HEK293 (cell line): ENCODE data around the gene SNORC.

Experiments
- CTCF ChIA-PET: fragments of 350-600 bp; formaldehyde crosslinking; extraction: SDS; loops from one replicate; lab custom pipeline; 2021; ENCODE audit warnings: antibody characterized with exemption; lab: Yijun Ruan, JAX
- POLR2A ChIA-PET: fragments of 300-600 bp; formaldehyde crosslinking; extraction: SDS; loops from one replicate; lab custom pipeline; 2020; ENCODE audit warnings: antibody characterized with exemption, inconsistent platforms; lab: Yijun Ruan, JAX
- H3K27ac ChIP-seq: fragments of 200-500 bp; sonication (Bioruptor generic); 2 replicates; pipeline ENCODE4 v1.5.1; 2014; ENCODE audit warnings: low read depth, low read length, control low read depth, inconsistent platforms; ENCODE audit errors: extremely low read depth
- H3K36me3 ChIP-seq, 2 experiments: fragments of 200-500 bp in 1 of 2; sonication (Bioruptor generic) in 1 of 2; 1 replicate in 1 of 2; 2 replicates in 1 of 2; pipeline ENCODE4 v1.5.1; 2014 to 2017; ENCODE audit warnings: inconsistent platforms in 2 of 2, low read length in 2 of 2; ENCODE audit not compliant: control insufficient read depth in 2 of 2, insufficient read depth in 1 of 2
- H3K4me1 ChIP-seq: fragments of 200-500 bp; sonication (Bioruptor generic); 2 replicates; pipeline ENCODE4 v1.5.1; 2014; ENCODE audit warnings: mild to moderate bottlenecking, low read length, inconsistent platforms; ENCODE audit not compliant: control insufficient read depth, insufficient read depth
- H3K4me3 ChIP-seq: 2 replicates; pipeline ENCODE4 v1.5.1; 2011; ENCODE audit warnings: low read depth, mild to moderate bottlenecking, control low read depth, low read length, moderate library complexity
- H3K9me3 ChIP-seq: fragments of 200-500 bp; sonication (Bioruptor generic); 2 replicates; pipeline ENCODE4 v1.5.1; 2014; ENCODE audit warnings: low read depth, low read length, inconsistent platforms; ENCODE audit not compliant: control insufficient read depth, insufficient read depth
- ZBTB48 ChIP-seq: fragments of 450-650 bp; formaldehyde crosslinking; IDR thresholded peaks from 2 replicates; pipeline ENCODE4 v1.5.1; 2016; ENCODE audit warnings: missing biosample characterization, missing genetic modification characterization
- ZNF514 ChIP-seq: fragments of 450-650 bp; formaldehyde crosslinking; IDR thresholded peaks from 2 replicates; pipeline ENCODE4 v1.5.1; 2016; ENCODE audit warnings: missing biosample characterization, missing genetic modification characterization
- ZNF560 ChIP-seq: fragments of 450-650 bp; formaldehyde crosslinking; IDR thresholded peaks from 2 replicates; pipeline ENCODE4 v1.5.1; 2017; ENCODE audit warnings: missing biosample characterization, missing genetic modification characterization, borderline replicate concordance
- TF ChIP-seq, protein P1 (sequence below): fragments of 450-650 bp; formaldehyde crosslinking; conservative IDR thresholded peaks from 2 replicates; pipeline ENCODE4 v1.5.1; 2016; ENCODE audit warnings: low read depth, missing biosample characterization, missing genetic modification characterization
- TF ChIP-seq, protein P2 (sequence below): fragments of 450-650 bp; formaldehyde crosslinking; IDR thresholded peaks from 2 replicates; pipeline ENCODE4 v1.5.1; 2016; ENCODE audit warnings: missing biosample characterization, missing genetic modification characterization
- TF ChIP-seq, protein P3 (sequence below): fragments of 450-650 bp; formaldehyde crosslinking; IDR thresholded peaks from 2 replicates; pipeline ENCODE4 v1.5.1; 2016; ENCODE audit warnings: missing biosample characterization, missing genetic modification characterization, low read depth
- TF ChIP-seq, protein P4 (sequence below): fragments of 450-650 bp; formaldehyde crosslinking; IDR thresholded peaks from 2 replicates; pipeline ENCODE4 v1.5.1; 2017; ENCODE audit warnings: missing biosample characterization, missing genetic modification characterization
- TF ChIP-seq, protein P5 (sequence below): fragments of 450-650 bp; formaldehyde crosslinking; IDR thresholded peaks from 2 replicates; pipeline ENCODE4 v1.5.1; 2016; ENCODE audit warnings: missing biosample characterization, missing genetic modification characterization
- TF ChIP-seq, protein P6 (sequence below): fragments of 450-650 bp; formaldehyde crosslinking; IDR thresholded peaks from 2 replicates; pipeline ENCODE4 v1.5.1; 2016; ENCODE audit warnings: missing biosample characterization, missing genetic modification characterization

Gene SNORC

GRCh38 chr2:232885264-232885961 lies 15.3 kb downstream of the SNORC start:
- Histone ChIP-seq H3K9me3 (no peaks in the 10 kb centered on the region), H3K4me1 (no peaks in the 10 kb centered on the region), H3K27ac (no peak overlapping the region), H3K36me3 (peaks cover 0 to 31% of the 10 kb centered on the region in 2 experiments; a peak in 2 of 3 replicates), H3K4me3 (no peak overlapping the region)
- TF ChIP-seq, protein P1, sequence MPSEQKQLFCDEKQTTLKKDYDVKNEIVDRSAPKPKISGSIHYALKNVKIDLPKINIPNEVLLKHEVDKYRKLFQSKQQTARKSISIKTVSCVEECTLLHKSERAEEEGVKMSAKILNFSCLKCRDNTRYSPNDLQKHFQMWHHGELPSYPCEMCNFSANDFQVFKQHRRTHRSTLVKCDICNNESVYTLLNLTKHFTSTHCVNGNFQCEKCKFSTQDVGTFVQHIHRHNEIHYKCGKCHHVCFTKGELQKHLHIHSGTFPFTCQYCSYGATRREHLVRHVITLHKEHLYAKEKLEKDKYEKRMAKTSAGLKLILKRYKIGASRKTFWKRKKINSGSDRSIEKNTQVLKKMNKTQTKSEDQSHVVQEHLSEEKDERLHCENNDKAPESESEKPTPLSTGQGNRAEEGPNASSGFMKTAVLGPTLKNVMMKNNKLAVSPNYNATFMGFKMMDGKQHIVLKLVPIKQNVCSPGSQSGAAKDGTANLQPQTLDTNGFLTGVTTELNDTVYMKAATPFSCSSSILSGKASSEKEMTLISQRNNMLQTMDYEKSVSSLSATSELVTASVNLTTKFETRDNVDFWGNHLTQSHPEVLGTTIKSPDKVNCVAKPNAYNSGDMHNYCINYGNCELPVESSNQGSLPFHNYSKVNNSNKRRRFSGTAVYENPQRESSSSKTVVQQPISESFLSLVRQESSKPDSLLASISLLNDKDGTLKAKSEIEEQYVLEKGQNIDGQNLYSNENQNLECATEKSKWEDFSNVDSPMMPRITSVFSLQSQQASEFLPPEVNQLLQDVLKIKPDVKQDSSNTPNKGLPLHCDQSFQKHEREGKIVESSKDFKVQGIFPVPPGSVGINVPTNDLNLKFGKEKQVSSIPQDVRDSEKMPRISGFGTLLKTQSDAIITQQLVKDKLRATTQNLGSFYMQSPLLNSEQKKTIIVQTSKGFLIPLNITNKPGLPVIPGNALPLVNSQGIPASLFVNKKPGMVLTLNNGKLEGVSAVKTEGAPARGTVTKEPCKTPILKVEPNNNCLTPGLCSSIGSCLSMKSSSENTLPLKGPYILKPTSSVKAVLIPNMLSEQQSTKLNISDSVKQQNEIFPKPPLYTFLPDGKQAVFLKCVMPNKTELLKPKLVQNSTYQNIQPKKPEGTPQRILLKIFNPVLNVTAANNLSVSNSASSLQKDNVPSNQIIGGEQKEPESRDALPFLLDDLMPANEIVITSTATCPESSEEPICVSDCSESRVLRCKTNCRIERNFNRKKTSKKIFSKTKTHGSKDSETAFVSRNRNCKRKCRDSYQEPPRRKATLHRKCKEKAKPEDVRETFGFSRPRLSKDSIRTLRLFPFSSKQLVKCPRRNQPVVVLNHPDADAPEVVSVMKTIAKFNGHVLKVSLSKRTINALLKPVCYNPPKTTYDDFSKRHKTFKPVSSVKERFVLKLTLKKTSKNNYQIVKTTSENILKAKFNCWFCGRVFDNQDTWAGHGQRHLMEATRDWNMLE (tag by site-specific recombination) = no peak
- TF ChIP-seq ZNF514 (tag by site-specific recombination) = no peak
- TF ChIP-seq, protein P2, sequence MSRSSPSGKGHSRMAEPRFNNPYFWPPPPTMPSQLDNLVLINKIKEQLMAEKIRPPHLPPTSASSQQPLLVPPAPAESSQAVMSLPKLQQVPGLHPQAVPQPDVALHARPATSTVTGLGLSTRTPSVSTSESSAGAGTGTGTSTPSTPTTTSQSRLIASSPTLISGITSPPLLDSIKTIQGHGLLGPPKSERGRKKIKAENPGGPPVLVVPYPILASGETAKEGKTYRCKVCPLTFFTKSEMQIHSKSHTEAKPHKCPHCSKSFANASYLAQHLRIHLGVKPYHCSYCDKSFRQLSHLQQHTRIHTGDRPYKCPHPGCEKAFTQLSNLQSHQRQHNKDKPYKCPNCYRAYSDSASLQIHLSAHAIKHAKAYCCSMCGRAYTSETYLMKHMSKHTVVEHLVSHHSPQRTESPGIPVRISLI (tag by site-specific recombination) = no peak
- TF ChIP-seq, protein P3, sequence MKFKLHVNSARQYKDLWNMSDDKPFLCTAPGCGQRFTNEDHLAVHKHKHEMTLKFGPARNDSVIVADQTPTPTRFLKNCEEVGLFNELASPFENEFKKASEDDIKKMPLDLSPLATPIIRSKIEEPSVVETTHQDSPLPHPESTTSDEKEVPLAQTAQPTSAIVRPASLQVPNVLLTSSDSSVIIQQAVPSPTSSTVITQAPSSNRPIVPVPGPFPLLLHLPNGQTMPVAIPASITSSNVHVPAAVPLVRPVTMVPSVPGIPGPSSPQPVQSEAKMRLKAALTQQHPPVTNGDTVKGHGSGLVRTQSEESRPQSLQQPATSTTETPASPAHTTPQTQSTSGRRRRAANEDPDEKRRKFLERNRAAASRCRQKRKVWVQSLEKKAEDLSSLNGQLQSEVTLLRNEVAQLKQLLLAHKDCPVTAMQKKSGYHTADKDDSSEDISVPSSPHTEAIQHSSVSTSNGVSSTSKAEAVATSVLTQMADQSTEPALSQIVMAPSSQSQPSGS (tag by site-specific recombination) = no peak
- CTCF ChIA-PET = no interaction called here
- POLR2A ChIA-PET = no interaction called here

GRCh38 chr2:232886176-232886575 lies 16.1 kb downstream of the SNORC start:
- H3K4me3 ChIP-seq = no peak overlapping the region
- POLR2A ChIA-PET = no interaction called here
- CTCF ChIA-PET = interaction anchor here (1.2 kb wide), 1 partner anchor 24 kb away, joined by 3 read pairs; no protein-coding TSS in a partner anchor
- no peaks in the 10 kb centered on the region for H3K4me1 ChIP-seq
- no peak overlapping the region for H3K27ac ChIP-seq
- peaks cover 0 to 31% of the 10 kb centered on the region in 2 experiments; a peak in 2 of 3 replicates for H3K36me3 ChIP-seq
- no peaks in the 10 kb centered on the region for H3K9me3 ChIP-seq
- TF ChIP-seq, protein P4, sequence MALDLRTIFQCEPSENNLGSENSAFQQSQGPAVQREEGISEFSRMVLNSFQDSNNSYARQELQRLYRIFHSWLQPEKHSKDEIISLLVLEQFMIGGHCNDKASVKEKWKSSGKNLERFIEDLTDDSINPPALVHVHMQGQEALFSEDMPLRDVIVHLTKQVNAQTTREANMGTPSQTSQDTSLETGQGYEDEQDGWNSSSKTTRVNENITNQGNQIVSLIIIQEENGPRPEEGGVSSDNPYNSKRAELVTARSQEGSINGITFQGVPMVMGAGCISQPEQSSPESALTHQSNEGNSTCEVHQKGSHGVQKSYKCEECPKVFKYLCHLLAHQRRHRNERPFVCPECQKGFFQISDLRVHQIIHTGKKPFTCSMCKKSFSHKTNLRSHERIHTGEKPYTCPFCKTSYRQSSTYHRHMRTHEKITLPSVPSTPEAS (tag by site-specific recombination) = peak; percentile 91
- TF ChIP-seq ZBTB48 (tag by site-specific recombination) (no peak), ZNF560 (tag by site-specific recombination) (no peak)
- TF ChIP-seq, protein P5, sequence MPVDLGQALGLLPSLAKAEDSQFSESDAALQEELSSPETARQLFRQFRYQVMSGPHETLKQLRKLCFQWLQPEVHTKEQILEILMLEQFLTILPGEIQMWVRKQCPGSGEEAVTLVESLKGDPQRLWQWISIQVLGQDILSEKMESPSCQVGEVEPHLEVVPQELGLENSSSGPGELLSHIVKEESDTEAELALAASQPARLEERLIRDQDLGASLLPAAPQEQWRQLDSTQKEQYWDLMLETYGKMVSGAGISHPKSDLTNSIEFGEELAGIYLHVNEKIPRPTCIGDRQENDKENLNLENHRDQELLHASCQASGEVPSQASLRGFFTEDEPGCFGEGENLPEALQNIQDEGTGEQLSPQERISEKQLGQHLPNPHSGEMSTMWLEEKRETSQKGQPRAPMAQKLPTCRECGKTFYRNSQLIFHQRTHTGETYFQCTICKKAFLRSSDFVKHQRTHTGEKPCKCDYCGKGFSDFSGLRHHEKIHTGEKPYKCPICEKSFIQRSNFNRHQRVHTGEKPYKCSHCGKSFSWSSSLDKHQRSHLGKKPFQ (tag by site-specific recombination) = peak; percentile 68; the same call in 1 of the 2 replicates
- TF ChIP-seq, protein P6, sequence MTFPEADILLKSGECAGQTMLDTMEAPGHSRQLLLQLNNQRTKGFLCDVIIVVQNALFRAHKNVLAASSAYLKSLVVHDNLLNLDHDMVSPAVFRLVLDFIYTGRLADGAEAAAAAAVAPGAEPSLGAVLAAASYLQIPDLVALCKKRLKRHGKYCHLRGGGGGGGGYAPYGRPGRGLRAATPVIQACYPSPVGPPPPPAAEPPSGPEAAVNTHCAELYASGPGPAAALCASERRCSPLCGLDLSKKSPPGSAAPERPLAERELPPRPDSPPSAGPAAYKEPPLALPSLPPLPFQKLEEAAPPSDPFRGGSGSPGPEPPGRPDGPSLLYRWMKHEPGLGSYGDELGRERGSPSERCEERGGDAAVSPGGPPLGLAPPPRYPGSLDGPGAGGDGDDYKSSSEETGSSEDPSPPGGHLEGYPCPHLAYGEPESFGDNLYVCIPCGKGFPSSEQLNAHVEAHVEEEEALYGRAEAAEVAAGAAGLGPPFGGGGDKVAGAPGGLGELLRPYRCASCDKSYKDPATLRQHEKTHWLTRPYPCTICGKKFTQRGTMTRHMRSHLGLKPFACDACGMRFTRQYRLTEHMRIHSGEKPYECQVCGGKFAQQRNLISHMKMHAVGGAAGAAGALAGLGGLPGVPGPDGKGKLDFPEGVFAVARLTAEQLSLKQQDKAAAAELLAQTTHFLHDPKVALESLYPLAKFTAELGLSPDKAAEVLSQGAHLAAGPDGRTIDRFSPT (tag by site-specific recombination) = no peak
